ENCODE results near the gene GALNT7. TPM values are rescaled to one million over a fixed set of nuclear protein-coding genes. Genes with fewer than 3 reads are reported as not detected.
A peak's percentile ranks its signal among the peaks of the same experiment; 100 is the strongest.

GALNT7 gene
- total and polyA plus RNA-seq, 11 donors = 2.3 to 12.8 (median 6.0) TPM

GRCh38 chr4:173257732-173258717, 89.4 kb downstream of the GALNT7 start:
- DNase-seq (peak; percentile 52 to 65 (median 57)), ATAC-seq (peak; percentile 86 to 98 (median 90))
- H3K4me1 ChIP-seq = peaks cover 0 to 3% (median 0%) of the 10 kb centered on the region in 12 donors
- WGBS, 4 donors = 27 to 39% (median 36%) methylated on average over 4 of the region's 4 CpGs
- no peak overlapping the region for H3K27ac ChIP-seq
- no peaks in the 10 kb centered on the region for H3K27me3 ChIP-seq
- intact Hi-C loops (cut with DNase I) = loop anchor here (1.0 to 10.0 kb wide), 9 partner anchors 83 to 246 kb away; no protein-coding TSS in a partner anchor
- H3K4me3 ChIP-seq = no peak overlapping the region
- no peaks in the 10 kb centered on the region for H3K9me3 ChIP-seq
- no peaks in the 10 kb centered on the region for H3K36me3 ChIP-seq
- TF ChIP-seq POLR2A (IDR thresholded peaks at IDR 0.05) = no peak
- peak; percentile 56 to 90 (median 82) for TF ChIP-seq CTCF (IDR thresholded peaks at IDR 0.05)

GRCh38 chr4:173258866-173259265, 90.3 kb downstream of the GALNT7 start:
- WGBS, 4 donors = 76 to 82% (median 79%) methylated on average over 2 of the region's 2 CpGs
- Histone ChIP-seq H3K27ac (no peak overlapping the region), H3K36me3 (no peaks in the 10 kb centered on the region), H3K4me3 (no peak overlapping the region), H3K9me3 (no peaks in the 10 kb centered on the region), H3K4me1 (peaks cover 0 to 3% (median 0%) of the 10 kb centered on the region in 12 donors), H3K27me3 (no peaks in the 10 kb centered on the region)
- intact Hi-C loops (cut with DNase I) = loop anchor here in 7 of 10 donors (2.0 to 10.0 kb wide), 5 partner anchors 84 to 247 kb away; no protein-coding TSS in a partner anchor
- TF ChIP-seq CTCF (IDR thresholded peaks at IDR 0.05) (no peak), POLR2A (IDR thresholded peaks at IDR 0.05) (no peak)
- ATAC-seq = no peak
- DNase-seq = no peak

GRCh38 chr4:173259310-173259709, 90.7 kb downstream of the GALNT7 start:
- Histone ChIP-seq H3K27ac (no peak overlapping the region), H3K36me3 (no peaks in the 10 kb centered on the region), H3K4me1 (peaks cover 0 to 3% (median under 1%) of the 10 kb centered on the region in 12 donors), H3K4me3 (no peak overlapping the region), H3K27me3 (no peaks in the 10 kb centered on the region), H3K9me3 (no peaks in the 10 kb centered on the region)
- intact Hi-C loops (cut with DNase I) = loop anchor here in 7 of 10 donors (2.0 to 10.0 kb wide), 5 partner anchors 85 to 247 kb away; no protein-coding TSS in a partner anchor
- TF ChIP-seq POLR2A (IDR thresholded peaks at IDR 0.05) (no peak), CTCF (IDR thresholded peaks at IDR 0.05) (no peak)
- ATAC-seq = no peak
- no peak for DNase-seq
- WGBS, 4 donors = 80 to 91% (median 89%) methylated on average over 6 of the region's 6 CpGs

- peaks cover 0 to 12% (median 5%) of the 10 kb centered on the region in 12 donors for H3K4me1 ChIP-seq
- no peak overlapping the region for H3K27ac ChIP-seq
- intact Hi-C loops (cut with DNase I) = no loop called here
- H3K27me3 ChIP-seq = no peaks in the 10 kb centered on the region
- no peaks in the 10 kb centered on the region for H3K9me3 ChIP-seq
- 95 to 96% (median 96%) methylated on average over 2 of the region's 2 CpGs for WGBS, 4 donors
- ATAC-seq (no peak), DNase-seq (no peak)
- no peaks in the 10 kb centered on the region for H3K36me3 ChIP-seq
- no peak overlapping the region for H3K4me3 ChIP-seq
- TF ChIP-seq POLR2A (IDR thresholded peaks at IDR 0.05) = no peak
- no peak for TF ChIP-seq CTCF (IDR thresholded peaks at IDR 0.05)
These were observed 92.4 kb downstream of the GALNT7 start for GRCh38 chr4:173261052-173261451.

Data from heart left ventricle (tissue), 16 donors.